Hematopoietic multipotent progenitor cell (in vitro differentiated cells): ENCODE measurements around the gene RAP1A. TPM values are rescaled to one million over a fixed set of nuclear protein-coding genes. Genes with fewer than 3 reads are reported as not detected.
"Not testable (repeated sequence)": the region's sequence is repeated elsewhere in the genome, so short reads cannot be mapped to it uniquely, and the experiment has no call there.

ENCODE experiments used
- DNase-seq, 3 donors: peaks; one replicate each; pipeline ENCODE4 v3.0.0-alpha.2; 2011 to 2015; ENCODE audit warnings: low read depth in 2 of 3, low spot score in 2 of 3
- total RNA-seq: library from RNA; depleted of rRNA; stranded (reverse); fragments of >200 nt; gene quantifications from one replicate; pipeline ENCODE4 v1.2.3, GENCODE V29; 2012

Gene RAP1A
- total RNA-seq, 1 donor: 6.7 TPM

- DNase-seq: no peak
These were observed 22.2 kb upstream of the RAP1A start for GRCh38 chr1:111597426-111597825.

GRCh38 chr1:111598544-111598943, 21.0 kb upstream of the RAP1A start:
- DNase-seq: no peak

GRCh38 chr1:111599781-111600693, 19.6 kb upstream of the RAP1A start:
- DNase-seq: peak in 1 of 3 donors; percentile 14

GRCh38 chr1:111600886-111601386, 18.7 kb upstream of the RAP1A start:
- no peak for DNase-seq

GRCh38 chr1:111602302-111602701, 17.3 kb upstream of the RAP1A start:
- no peak for DNase-seq

- no peak for DNase-seq
These were observed 16.6 kb upstream of the RAP1A start for GRCh38 chr1:111602974-111603373.

- DNase-seq: no peak
These were observed 15.6 kb upstream of the RAP1A start for GRCh38 chr1:111603979-111604378.

- no peak for DNase-seq
These were observed 14.7 kb upstream of the RAP1A start for GRCh38 chr1:111604931-111605330.

GRCh38 chr1:111605576-111605975, 14.0 kb upstream of the RAP1A start:
- no peak for DNase-seq

GRCh38 chr1:111606457-111607215, 13.0 kb upstream of the RAP1A start:
- DNase-seq: not testable (repeated sequence)

GRCh38 chr1:111608528-111608927, 11.1 kb upstream of the RAP1A start:
- not testable (repeated sequence) for DNase-seq

- DNase-seq: no peak
These were observed 7.6 kb upstream of the RAP1A start for GRCh38 chr1:111611986-111612385.

- DNase-seq: peak in 2 of 3 donors; percentile 88 to 94
These were observed 3.5 kb upstream of the RAP1A start for GRCh38 chr1:111615870-111616715.

- DNase-seq: no peak
These were observed 1.5 kb upstream of the RAP1A start for GRCh38 chr1:111618081-111618480.

GRCh38 chr1:111618961-111619634, 491 bp upstream of the RAP1A start:
- no peak for DNase-seq

- DNase-seq: peak in 1 of 3 donors; percentile 22
These were observed 917 bp downstream of the RAP1A start for GRCh38 chr1:111620441-111620971.

- peak in 1 of 3 donors; percentile 15 for DNase-seq
These were observed 1.5 kb downstream of the RAP1A start for GRCh38 chr1:111621050-111621449.

GRCh38 chr1:111622166-111622565, 2.6 kb downstream of the RAP1A start:
- no peak for DNase-seq

- no peak for DNase-seq
These were observed 4.8 kb downstream of the RAP1A start for GRCh38 chr1:111624382-111624781.

GRCh38 chr1:111625276-111625675, 5.7 kb downstream of the RAP1A start:
- DNase-seq: no peak
